Activated CD4-positive, CD25-positive, alpha-beta regulatory T cell treated with anti-CD3 and anti-CD28 coated beads, Interleukin-2, amount 50 U/mL, for 72 hours (primary cell): ENCODE measurements around the gene INO80.
"Not testable (repeated sequence)": the region's sequence is repeated elsewhere in the genome, so short reads cannot be mapped to it uniquely, and the experiment has no call there.

Source experiments
- DNase-seq: peaks from one replicate; pipeline ENCODE4 v3.0.0; 2021

The INO80 gene, protein sequence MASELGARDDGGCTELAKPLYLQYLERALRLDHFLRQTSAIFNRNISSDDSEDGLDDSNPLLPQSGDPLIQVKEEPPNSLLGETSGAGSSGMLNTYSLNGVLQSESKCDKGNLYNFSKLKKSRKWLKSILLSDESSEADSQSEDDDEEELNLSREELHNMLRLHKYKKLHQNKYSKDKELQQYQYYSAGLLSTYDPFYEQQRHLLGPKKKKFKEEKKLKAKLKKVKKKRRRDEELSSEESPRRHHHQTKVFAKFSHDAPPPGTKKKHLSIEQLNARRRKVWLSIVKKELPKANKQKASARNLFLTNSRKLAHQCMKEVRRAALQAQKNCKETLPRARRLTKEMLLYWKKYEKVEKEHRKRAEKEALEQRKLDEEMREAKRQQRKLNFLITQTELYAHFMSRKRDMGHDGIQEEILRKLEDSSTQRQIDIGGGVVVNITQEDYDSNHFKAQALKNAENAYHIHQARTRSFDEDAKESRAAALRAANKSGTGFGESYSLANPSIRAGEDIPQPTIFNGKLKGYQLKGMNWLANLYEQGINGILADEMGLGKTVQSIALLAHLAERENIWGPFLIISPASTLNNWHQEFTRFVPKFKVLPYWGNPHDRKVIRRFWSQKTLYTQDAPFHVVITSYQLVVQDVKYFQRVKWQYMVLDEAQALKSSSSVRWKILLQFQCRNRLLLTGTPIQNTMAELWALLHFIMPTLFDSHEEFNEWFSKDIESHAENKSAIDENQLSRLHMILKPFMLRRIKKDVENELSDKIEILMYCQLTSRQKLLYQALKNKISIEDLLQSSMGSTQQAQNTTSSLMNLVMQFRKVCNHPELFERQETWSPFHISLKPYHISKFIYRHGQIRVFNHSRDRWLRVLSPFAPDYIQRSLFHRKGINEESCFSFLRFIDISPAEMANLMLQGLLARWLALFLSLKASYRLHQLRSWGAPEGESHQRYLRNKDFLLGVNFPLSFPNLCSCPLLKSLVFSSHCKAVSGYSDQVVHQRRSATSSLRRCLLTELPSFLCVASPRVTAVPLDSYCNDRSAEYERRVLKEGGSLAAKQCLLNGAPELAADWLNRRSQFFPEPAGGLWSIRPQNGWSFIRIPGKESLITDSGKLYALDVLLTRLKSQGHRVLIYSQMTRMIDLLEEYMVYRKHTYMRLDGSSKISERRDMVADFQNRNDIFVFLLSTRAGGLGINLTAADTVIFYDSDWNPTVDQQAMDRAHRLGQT (N-terminal part only)

DNA sequence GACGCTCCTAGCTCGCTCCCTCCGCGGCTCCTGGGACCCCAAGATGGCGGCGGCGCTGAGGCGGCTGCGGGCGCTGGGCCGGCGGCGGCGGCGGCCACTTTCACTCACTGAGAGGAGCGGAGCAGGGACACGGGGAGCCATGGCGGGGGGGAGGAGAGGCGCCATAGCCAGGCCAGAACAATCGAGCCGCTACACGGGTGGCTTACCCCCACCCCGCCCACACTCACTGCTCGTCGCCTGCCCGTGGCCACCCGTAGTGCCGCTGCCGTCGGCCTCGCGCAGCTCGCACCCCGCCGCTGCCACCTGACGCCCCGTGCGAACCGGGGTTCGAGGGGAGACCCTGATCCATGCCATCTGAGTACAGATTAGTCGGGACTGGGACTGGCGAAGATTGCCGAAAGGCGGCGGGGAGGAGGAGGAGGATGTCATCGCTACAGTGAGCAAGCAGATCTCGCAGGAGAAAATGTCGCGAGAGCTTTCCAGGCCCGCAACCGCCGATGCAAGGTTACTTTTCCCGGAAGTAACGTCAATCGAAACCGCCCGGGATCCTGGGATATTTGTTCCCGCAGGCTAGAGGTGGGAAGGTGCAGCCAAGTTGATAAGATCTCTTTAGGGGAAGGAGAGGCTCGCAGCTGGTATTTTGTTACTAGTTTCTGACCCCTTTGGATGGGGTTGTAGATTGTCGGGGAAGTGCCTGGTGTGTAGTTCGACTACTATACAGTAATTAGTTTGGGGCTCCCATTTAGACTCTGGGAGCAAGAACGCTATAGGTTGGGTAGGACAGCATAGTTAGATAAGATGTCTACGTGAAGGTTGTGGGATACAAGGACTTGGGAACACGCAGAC lies at the start of gene INO80:
TSS of gene INO80 (minus strand) at position 165 of the 846 bp plus-strand sequence. CDS start 19,970 bp downstream, outside the sequence.
- DNase-seq, result peak; percentile 95

DNA sequence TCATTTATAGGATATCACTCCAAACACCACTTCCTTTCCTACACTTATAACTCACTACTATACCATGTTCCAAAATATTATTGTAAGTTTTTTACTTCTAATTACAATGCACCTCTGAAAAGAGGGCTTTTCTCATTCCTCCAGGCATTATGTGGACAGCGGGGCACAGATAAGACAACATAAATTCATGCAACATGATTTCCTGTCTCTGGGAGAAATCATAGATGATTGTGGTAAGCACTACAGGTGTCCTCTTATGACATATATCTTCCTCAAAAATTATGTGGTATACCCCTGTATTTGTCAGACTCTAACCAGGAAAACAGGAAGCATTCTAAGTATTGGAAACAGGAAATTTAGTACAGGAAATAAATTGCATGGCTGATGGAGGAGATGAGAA lies 45.7 kb upstream of the INO80 start:
- no peak for DNase-seq

DNA sequence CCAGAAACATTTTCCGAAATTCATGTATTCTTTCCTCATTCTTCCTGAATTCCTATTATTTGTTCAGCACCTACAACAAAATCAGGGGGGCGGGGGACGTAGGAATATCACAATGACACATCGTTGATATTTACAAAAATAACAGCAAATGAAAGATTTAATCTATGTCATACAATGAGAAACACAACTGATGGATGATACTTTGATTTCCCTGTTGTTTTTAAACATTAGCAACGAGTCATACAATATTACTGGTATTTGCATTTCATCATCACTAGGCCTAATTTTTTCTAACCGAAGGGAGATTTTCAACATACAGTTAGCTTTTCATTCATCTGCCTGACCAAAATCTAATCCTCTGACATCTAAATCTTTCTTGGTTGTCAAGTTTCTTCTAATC lies 45.3 kb upstream of the INO80 start:
- no peak for DNase-seq

DNA sequence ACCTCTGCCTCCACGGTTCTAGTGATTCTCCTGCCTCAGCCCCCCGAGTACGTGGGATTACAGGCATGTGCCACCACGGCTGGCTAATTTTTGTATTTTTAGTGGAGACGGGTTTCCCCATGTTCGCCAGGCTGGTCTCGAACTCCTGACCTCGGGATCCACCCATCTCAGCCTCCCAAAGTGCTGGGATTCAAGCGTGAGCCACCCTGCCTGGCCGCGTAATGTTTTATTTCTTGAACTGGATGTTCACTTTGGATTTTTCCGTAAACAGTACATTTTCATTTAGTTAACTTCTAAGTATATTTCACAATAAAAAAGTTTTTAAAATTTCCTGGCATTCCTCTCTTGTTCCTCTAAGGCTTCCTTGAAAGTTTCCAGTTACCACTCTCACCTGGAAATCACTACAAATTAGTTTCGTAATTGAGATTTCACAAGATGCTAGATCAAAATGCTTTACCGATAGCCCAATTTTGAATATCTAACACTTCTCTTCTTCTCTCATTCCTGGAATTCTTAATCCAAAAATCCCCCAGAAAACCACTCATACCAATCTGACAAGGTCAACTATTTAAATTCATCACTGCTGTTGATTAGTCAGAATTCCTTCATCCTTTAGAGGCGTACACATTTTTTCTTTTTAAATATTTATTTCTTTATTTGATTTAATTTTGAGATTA lies 44.7 kb upstream of the INO80 start:
- DNase-seq, result no peak

DNA sequence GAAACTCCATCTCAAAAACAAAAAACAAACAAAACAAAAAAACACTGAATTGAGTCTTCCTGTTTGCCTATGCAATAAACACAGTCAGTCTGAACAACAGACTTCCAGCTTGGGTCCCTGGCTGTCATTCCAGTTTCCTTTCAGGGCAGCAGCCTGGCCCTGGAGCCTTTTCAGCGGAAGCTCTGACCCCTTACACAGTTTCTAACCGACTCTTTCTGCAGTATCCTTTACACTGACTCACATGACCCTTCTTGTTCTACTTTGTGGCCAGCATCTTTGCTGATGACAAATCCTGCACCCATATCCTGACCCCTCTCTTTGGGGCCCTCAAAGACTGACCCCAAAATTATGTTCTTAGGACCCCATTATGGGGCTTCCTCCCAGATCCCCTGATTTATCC lies 38.3 kb upstream of the INO80 start:
- DNase-seq, result no peak

DNA sequence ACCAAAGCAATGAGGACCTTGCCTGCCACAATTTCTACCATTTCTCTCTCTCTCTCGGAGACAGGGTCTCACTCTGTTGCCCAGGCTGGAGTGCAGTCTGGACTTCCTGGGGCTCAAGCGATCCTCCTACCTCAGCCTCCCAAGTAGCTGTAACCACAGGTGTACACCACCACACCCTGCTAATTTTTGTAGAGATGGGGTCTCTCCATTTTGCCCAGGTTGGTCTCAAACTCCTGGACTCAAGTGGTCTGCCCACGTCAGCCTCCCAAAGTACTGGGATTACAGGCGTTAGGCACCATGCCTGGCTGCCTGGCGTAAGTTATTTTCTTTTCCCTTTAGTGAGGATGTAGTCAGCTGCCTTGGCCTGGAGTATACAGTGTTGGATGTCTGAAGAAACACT lies 37.7 kb upstream of the INO80 start:
- DNase-seq, result no peak

DNA sequence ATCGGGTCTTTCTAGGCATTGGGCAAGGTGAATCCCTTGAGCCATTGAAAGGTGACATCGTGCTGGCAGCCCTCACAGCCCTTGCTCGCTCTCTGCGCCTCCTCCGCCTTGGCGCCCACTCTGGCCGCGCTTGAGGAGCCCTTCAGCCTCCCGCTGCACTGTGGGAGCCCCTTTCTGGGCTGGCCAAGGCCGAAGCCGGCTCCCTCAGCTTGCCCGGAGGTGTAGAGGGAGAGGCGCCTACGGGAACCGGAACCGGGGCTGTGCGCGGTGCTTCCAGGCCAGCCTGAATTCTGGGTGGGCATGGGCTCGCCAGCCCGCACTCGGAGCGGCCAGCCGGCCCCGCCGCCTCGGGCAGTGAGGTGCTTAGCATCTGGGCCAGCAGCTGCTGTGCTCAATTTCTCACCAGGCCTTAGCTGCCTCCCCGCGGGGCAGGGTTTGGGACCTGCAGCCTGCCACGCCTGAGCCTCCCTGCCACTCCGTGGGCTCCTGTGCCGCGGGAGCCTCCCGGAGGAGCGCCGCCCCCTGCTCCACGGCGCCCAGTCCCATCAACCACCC lies 35.4 kb upstream of the INO80 start:
- no peak for DNase-seq

DNA sequence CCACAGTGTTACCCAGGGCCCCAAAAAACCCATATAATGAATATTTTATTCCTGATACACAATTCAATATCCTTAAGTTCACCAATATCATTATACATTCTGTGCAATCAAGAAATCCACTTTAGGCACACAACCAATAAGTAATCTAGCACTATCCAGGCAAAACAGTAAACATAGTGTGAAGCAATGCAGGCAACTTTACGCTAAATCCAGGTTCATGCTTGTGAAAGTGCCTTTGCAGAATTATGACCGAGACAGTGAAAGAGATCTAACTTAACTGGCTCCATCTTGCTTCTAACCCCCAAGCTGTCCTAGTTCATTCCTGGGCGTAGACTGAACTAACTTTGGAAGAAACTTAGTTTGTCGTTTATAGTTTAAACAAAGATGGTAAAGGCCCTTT lies 34.2 kb upstream of the INO80 start:
- no peak for DNase-seq

DNA sequence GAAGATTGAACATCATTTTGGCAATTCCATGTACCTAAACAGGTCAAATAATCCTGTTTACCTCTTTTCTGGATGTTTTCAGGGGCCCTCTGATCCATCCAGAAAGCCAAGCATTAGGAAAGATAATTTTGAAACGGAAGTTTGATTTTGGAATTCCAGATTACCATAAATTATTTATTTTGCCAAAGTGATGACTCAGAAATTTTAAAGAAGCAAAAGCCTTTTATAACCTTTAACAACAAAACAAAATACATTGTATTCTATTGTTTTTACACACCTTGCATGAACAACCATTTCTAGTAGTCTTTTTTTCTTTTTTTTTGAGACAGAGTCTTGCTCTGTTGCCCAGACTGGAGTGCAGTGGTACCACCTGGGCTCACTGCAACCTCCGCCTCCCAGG lies 32.0 kb upstream of the INO80 start:
- DNase-seq, result no peak

DNA sequence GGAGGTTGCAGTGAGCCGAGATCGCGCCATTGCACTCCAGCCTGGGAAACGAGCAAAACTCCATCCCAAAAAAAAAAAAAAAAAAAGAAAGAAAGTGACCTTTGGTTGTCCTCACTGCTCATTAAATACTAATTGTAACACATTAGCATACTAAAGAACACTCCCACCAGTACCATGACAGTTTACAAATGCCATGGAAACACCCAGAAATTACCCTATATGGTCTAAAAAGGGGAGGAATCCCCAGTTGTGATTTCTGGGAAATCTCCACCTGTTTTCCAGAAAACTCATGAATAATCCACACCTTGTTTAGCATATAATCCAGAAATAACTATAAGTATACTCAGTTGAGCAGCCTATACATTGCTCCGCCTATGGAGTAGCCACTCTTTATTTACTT lies 23.5 kb upstream of the INO80 start:
- no peak for DNase-seq

DNA sequence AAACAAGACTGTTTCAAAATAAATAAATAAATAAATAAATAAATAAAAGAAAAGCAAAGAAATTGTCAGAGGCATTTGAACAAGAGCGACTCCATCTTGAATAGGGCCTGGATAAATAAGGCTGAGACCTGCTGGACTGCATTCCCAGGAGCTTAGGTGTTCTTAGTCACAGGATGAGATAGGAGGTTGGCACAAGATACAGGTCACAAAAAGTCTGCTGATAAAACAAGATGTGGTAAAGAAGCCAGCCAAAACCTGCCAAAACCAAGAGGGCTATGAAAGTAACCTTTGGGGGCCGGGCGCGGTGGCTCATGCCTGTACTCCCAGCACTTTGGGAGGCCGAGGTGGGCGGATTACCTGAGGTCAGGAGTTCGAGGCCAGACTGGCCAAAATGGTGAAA lies 23.0 kb upstream of the INO80 start:
- DNase-seq, result not testable (repeated sequence)

DNA sequence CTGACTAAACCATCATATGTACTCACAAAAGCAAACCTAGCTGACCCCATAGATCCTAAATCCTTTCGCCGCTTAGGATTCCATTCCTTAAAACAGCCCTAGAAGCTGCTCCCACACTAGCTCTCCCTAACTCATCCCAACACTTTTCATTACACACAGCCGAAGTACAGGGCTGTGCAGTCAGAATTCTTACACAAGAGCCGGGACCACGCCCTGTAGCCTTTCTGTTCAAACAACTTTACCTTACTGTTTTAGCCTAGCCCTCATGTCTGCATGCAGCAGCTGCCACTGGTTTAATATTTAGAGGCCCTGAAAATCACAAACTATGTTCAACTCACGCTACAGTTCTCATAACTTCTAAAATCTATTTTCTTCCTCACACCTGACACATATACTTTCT lies 19.5 kb upstream of the INO80 start:
- DNase-seq, result not testable (repeated sequence)

DNA sequence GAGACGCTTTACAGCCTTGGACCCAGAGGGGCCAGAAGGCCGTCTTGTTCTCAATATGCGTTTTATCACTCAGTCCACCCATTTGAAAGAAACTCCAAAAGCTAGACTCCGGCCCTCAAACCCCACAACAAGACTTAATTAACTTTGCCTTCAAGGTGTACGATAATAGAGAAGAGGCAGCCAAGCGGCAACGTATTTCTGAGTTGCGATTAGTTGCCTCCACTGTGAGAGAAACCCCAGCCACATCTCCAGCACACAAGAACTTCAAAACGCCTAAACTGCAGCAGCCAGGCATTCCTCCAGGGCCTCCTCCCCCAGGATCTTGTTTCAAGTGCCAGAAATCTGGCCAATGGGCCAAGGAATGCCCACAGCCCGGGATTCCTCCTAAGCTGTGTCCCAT lies 17.4 kb upstream of the INO80 start:
- DNase-seq, result no peak

DNA sequence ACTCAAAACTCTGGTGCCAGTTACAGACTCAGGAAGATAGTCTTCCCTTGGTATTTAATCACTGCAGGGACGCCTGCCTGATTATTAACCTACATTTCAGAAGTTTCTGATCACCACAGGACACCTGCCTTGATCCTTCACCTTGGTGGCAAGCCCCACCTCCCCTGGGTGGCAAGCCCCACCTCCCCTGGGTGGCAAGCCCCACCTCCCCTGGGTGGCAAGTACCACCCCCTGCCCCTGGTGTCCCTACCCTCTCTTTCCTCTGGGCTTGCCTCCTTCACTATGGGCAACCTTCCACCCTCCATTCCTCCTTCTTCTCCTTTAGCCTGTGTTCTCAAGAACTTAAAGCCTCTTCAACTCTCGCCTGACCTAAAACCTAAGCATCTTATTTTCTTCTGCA lies 16.0 kb upstream of the INO80 start:
- DNase-seq, result not testable (repeated sequence)

DNA sequence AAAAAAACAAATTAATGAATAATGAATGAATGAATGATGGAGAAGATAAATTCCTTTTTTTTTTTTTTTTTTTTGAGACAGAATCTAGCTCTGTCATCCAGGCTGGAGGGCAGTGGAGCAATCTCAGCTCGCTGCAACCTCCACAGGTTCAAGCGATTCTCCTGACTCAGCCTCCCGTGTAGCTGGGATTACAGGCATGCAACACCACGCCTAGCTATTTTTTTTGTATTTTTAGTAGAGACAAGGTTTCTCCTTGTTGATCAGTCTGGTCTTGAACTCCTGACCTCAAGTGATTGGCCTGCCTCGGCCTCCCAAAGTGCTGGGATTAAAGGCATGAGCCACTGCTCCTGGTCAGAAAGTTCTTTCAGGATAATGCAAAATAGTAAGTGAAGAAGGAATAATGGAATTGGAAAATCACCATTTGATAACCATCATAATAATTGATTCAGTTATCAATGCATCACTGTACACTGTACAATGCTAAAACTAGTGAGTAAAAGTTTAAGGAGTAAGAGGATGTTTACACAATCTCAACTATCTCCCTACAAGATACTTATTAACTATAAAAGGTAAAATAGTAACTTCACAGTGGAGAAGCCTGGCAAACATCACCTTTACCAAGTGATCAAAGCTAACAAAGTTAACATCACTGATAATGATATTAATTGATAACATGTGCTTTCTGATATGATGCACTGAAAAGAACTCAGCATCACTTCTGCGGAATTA lies 12.3 kb upstream of the INO80 start:
- DNase-seq, result no peak

DNA sequence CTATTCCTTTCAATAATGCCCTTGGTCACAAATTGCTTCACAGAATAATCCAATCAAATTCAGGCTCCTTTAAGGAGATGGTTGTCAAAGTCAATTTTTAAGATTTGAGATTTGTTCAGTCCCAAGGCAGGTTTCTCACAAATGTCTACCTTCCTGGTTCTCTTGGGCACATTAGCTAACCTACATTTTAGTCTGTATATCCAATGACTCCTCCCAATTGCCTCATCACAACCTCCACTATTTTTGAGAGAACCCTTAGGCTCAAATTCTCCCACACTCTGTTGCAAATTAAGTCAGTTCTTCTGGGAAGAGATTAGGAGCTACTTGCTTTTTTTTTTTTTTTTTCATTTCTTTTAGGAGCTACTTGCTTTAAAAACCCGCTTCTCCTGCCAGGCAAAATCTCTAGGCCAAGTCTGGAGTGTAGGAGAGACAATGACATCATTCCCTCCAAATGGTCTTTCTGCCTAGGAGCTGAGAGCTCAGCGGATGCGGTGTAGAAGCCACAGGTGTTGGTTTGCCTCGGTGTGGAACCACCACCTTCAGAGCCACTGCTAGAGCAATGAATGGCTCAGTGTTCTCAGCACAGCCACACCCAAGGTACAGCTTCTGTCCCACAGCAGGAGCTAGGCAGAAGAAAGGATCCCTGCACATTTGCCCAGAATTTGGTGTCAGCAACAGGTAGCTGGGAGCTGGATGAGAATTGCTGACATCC lies 10.0 kb upstream of the INO80 start:
- DNase-seq, result no peak

DNA sequence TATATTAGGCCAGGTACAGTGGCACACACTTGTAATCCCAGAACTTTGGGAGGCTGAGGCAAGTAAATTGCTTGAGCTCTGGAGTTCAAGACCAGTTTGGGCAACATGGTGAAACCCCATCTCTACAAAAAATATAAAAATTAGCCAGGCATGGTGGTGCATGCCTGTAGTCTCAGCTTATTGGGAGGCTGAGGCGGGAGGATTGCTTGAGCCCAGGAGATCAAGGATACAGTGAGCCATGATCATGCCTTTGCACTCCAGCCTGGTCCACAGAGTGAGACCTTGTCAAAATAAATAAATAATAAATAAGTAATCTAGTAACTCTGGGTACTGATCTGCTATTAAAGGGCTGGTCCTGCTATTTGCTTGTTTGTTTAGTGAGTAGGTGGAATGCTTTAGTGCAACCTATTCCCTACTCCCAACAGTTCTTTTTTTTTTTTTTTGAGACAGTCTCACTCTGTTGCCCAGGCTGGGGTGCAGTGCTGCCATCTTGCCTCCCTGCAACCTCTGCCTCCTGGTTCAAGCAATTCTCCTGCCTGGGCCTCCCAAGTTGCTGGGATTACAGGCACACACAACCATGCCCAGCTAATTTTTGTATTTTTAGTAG lies 9.1 kb upstream of the INO80 start:
- no peak for DNase-seq

DNA sequence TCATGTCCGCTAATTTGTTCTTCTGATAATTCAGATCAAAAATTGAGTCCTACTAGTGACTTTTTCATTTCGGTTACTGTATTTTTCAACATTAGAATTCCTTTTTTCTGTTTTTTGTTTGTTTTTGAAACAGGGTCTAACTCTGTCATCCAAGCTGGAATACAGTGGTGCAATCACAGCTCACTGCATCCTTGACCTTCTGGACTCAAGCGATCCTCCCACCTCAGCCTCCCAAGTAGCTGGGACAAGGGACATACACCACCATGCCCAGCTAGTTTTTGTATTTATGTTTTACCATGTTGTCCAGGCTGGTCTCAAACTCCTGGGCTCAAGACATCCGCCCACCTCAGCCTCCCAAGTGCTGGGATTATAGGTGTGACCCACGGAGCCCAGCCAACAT lies 8.0 kb upstream of the INO80 start:
- DNase-seq, result no peak

DNA sequence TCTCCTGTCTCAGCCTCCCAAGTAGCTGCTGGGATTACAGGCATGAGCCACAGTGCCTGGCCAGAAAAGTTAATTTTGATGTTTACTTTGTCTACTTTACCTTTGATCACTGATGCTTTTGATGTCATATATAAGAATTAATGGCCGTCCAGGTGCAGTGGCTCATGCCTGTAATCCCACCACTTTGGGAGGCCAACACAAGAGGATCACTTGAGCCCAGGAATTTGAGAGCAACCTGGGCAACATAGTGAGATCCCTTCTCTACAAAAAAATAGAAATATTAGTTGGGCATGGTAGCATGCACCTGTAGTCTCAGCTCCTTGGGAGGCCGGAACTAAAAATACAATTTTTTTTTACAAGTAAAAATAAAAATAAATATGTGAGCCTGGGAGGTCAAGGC lies 6.8 kb upstream of the INO80 start:
- no peak for DNase-seq

DNA sequence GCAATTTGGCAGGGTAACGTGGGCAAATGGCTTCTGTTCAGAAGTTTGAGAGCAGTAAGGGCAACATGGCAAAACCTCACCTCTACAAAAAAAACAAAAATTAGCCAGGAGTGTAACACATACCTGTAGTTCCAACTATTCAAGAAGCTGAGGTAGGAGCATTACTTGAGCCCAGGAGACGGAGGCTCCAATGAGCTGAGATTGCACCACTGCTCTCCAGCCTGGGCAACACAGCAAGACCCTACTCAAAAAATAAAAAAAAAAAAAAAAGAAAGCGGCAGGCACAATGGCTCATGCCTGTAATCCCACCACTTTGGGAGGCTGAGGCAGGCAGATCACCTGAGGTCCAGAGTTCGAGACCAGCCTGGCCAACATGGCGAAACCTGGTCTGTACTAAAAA lies 5.9 kb upstream of the INO80 start:
- no peak for DNase-seq
